KMS-11 (cell line): ENCODE results near the gene RASGEF1B.

Experiments used
- H2AFZ ChIP-seq: fragments of 200-600 bp; sonication (generic); 2 replicates; pipeline ENCODE4 v1.6.1; 2016; ENCODE audit warnings: antibody characterized with exemption, mixed run types, low read depth
- H3K27ac ChIP-seq: fragments of 200-600 bp; sonication (generic); 2 replicates; pipeline ENCODE4 v1.6.1; 2016; ENCODE audit warnings: mild to moderate bottlenecking, mixed run types
- H3K27me3 ChIP-seq: fragments of 200-600 bp; sonication (generic); 2 replicates; pipeline ENCODE4 v1.6.1; 2017; ENCODE audit warnings: mild to moderate bottlenecking, low read depth, mixed run types, moderate library complexity; ENCODE audit not compliant: insufficient read depth
- H3K36me3 ChIP-seq: fragments of 200-600 bp; sonication (generic); 2 replicates; pipeline ENCODE4 v1.6.1; 2017; ENCODE audit warnings: mild to moderate bottlenecking, mixed run types; ENCODE audit not compliant: insufficient read depth
- H3K4me1 ChIP-seq: fragments of 200-600 bp; sonication (generic); 2 replicates; pipeline ENCODE4 v1.6.1; 2016; ENCODE audit warnings: mild to moderate bottlenecking, low read depth, mixed run types; ENCODE audit not compliant: poor library complexity, severe bottlenecking
- H3K4me2 ChIP-seq: fragments of 200-600 bp; sonication (generic); 2 replicates; pipeline ENCODE4 v1.7.0; 2016; ENCODE audit warnings: mild to moderate bottlenecking, mixed run types
- H3K4me3 ChIP-seq: fragments of 200-600 bp; sonication (generic); IDR thresholded peaks from 2 replicates; pipeline ENCODE4 v1.6.1; 2017; ENCODE audit warnings: low read depth, low read length, mixed read lengths; ENCODE audit not compliant: insufficient read depth
- H3K79me2 ChIP-seq: fragments of 200-600 bp; sonication (generic); 2 replicates; pipeline ENCODE4 v1.6.1; 2016; ENCODE audit warnings: low read depth, mixed run types; ENCODE audit not compliant: insufficient read depth
- H3K9ac ChIP-seq: fragments of 200-600 bp; sonication (generic); 2 replicates; pipeline ENCODE4 v1.6.1; 2016; ENCODE audit warnings: mild to moderate bottlenecking, mixed run types
- H4K20me1 ChIP-seq: fragments of 200-600 bp; sonication (generic); 2 replicates; pipeline ENCODE4 v1.6.1; 2016; ENCODE audit warnings: mild to moderate bottlenecking, mixed run types; ENCODE audit not compliant: insufficient read depth
- CTCF ChIP-seq: fragments of 200-600 bp; sonication (generic); conservative IDR thresholded peaks from 2 replicates; pipeline ENCODE4 v1.6.1; 2017; ENCODE audit warnings: low read depth, mild to moderate bottlenecking, antibody characterized with exemption, low read length, moderate library complexity, mixed read lengths

Gene RASGEF1B

GRCh38 chr4:81378386-81378785, 93.3 kb downstream of the RASGEF1B start:
- Histone ChIP-seq H4K20me1 (no peaks in the 10 kb centered on the region), H3K27me3 (no peaks in the 10 kb centered on the region), H3K36me3 (no peaks in the 10 kb centered on the region), H3K4me1 (no peaks in the 10 kb centered on the region), H3K79me2 (no peaks in the 10 kb centered on the region), H2AFZ (no peak overlapping the region), H3K9ac (no peak overlapping the region), H3K27ac (no peak overlapping the region), H3K4me3 (no peak overlapping the region), H3K4me2 (no peak overlapping the region)
- TF ChIP-seq CTCF: no peak

GRCh38 chr4:81377191-81377590, 94.5 kb downstream of the RASGEF1B start:
- no peaks in the 10 kb centered on the region for H3K27me3 ChIP-seq
- no peaks in the 10 kb centered on the region for H3K4me1 ChIP-seq
- no peak overlapping the region for H3K9ac ChIP-seq
- H3K36me3 ChIP-seq: no peaks in the 10 kb centered on the region
- H4K20me1 ChIP-seq: no peaks in the 10 kb centered on the region
- no peaks in the 10 kb centered on the region for H3K79me2 ChIP-seq
- no peak overlapping the region for H2AFZ ChIP-seq
- H3K4me3 ChIP-seq: no peak overlapping the region
- no peak overlapping the region for H3K27ac ChIP-seq
- no peak overlapping the region for H3K4me2 ChIP-seq
- TF ChIP-seq CTCF: no peak

GRCh38 chr4:81376720-81377119, 95.0 kb downstream of the RASGEF1B start:
- Histone ChIP-seq H3K4me2 (no peak overlapping the region), H3K79me2 (no peaks in the 10 kb centered on the region), H2AFZ (no peak overlapping the region), H3K4me1 (no peaks in the 10 kb centered on the region), H3K4me3 (no peak overlapping the region), H3K9ac (no peak overlapping the region), H3K27me3 (no peaks in the 10 kb centered on the region), H3K27ac (no peak overlapping the region), H3K36me3 (no peaks in the 10 kb centered on the region), H4K20me1 (no peaks in the 10 kb centered on the region)
- TF ChIP-seq CTCF: no peak
